Astrocyte (in vitro differentiated cells and primary cell): ENCODE data around the gene MBP.

ENCODE experiments used
- EZH2 ChIP-seq: IDR thresholded peaks from 2 replicates; pipeline ENCODE4 v1.6.1; 2012; ENCODE audit warnings: mild to moderate bottlenecking, low read length, inconsistent platforms; ENCODE audit not compliant: insufficient read depth
- TF ChIP-seq, protein P1 (sequence below): IDR thresholded peaks from 2 replicates; pipeline ENCODE4 v1.5.1; 2011; ENCODE audit warnings: low read depth, mild to moderate bottlenecking, inconsistent platforms, low read length, moderate library complexity; ENCODE audit not compliant: insufficient read depth

DNA sequence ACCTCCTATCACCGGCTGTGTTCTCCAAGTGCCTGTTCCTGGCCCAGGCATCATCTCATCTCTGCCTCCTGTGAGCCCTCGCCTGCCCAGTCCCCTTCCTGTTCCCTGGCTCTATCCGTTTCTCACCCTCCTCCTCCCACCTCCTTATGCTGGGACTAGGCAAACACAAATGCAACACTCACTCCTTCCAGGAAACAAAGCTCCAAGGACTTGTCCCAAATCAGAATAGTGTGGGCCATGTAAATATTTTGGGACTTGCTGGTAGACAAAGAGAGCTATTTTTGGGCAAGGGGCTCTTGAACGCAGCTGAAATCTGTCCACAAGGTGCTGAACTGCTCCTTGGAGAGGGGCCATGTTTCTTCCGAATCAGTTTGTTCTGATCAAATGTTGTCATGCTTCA is 25.3 kb downstream of the MBP start:
- TF ChIP-seq, protein P1, sequence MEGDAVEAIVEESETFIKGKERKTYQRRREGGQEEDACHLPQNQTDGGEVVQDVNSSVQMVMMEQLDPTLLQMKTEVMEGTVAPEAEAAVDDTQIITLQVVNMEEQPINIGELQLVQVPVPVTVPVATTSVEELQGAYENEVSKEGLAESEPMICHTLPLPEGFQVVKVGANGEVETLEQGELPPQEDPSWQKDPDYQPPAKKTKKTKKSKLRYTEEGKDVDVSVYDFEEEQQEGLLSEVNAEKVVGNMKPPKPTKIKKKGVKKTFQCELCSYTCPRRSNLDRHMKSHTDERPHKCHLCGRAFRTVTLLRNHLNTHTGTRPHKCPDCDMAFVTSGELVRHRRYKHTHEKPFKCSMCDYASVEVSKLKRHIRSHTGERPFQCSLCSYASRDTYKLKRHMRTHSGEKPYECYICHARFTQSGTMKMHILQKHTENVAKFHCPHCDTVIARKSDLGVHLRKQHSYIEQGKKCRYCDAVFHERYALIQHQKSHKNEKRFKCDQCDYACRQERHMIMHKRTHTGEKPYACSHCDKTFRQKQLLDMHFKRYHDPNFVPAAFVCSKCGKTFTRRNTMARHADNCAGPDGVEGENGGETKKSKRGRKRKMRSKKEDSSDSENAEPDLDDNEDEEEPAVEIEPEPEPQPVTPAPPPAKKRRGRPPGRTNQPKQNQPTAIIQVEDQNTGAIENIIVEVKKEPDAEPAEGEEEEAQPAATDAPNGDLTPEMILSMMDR: no peak
- no peak for TF ChIP-seq EZH2
